Measurements from ENCODE around the gene MT1G.
"Not testable (repeated sequence)": the region's sequence is repeated elsewhere in the genome, so short reads cannot be mapped to it uniquely, and the experiment has no call there.

MT1G gene

DNA sequence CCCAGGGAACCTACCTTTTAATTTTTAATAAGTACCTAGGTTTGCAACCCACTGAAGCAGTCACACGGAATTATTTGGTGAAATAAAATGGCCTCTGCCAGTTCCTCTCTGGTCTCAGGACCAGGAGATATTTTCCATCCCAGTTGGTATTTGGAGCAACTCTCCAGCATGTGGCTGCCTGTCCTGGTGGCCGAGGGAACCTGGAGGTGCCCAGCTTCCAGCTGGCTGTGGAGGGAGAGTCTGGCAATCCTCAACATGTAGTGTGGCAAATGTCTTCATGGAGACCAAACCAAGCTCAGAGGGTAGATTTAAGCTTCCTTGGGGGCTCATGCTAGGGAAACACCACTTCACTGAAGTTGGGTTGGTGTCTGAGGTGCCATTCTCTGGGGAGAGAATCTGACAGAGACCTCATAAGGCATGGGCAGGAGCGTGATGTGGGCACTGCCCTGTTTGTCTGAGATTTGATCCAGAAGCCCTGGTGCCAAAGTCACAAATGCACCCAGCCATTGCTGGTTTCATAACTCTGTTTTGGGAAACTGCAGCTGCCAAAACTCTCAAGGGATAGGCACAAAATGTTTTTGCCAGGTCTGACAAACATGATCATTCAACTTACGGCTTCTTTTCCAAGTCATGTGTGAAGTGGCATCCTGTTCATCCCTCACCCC is 17.2 kb upstream of the MT1G start:
- DNase-seq (ENCODE audit: low read depth in 1 of 2, low spot score in 1 of 2), result no peak

DNA sequence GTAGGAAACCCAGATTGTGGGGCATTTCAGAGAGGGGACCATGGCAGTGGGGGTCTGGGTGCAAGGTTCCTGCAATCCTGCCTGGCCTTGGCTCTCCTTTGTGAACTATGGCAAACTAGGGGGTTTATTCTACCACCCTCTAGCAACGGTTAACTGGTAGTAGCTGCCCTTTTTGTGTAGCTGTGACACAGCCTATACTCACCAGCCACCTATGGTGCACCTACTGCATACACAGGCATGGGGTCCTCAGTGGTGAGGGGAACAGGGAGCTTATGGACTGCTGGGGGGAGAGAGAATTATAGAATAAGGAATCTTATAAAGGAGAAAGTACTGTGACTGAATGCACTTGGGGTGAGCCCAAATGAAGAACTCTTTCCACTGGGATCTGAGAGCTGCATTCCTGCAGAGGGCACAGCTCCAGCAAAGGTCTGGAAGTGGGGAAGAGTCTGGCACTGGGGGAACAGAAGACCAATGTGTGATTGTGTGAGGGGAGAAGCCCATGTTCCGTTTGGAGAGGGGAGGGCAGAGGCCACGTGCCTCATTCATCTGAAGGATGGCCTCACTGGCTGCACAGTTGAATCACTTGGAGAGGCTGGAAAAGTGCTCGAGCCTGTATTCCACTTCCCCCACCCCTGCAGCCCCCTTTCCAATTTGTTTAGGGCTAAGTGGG is 16.5 kb upstream of the MT1G start:
- DNase-seq (ENCODE audit: low read depth in 1 of 2, low spot score in 1 of 2), result no peak

DNA sequence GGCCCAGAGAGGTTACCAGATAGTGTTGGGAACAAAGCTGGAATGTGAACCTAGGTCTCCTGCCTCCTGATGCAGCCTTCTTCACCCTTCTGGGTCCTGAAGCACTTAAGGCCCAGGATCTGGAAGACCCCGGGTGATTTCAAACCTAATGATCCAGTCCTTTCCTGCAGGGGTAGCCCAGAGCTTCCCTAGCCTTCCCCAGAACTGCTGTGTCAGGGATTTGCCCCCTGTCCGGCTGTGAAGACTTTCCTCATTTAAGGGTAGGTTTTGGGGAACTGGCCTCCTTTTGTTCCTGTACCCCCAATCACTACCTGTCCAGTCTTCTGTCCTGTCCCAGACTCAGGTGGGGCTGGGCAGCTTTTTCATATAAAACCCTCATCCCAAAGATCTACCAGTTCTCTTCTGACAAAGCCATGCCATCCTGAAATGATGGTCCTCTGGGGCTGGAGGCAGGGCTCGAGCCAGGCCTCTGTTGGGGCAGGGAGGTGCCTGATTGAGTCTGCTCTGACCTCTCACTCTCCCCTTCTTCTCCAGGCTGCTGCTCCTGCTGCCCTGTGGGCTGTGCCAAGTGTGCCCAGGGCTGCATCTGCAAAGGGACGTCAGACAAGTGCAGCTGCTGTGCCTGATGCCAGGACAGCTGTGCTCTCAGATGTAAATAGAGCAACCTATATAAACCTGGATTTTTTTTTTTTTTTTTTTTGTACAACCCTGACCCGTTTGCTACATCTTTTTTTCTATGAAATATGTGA is 15.7 kb upstream of the MT1G start:
- no peak for DNase-seq (ENCODE audit: low read depth in 1 of 2, low spot score in 1 of 2)

DNA sequence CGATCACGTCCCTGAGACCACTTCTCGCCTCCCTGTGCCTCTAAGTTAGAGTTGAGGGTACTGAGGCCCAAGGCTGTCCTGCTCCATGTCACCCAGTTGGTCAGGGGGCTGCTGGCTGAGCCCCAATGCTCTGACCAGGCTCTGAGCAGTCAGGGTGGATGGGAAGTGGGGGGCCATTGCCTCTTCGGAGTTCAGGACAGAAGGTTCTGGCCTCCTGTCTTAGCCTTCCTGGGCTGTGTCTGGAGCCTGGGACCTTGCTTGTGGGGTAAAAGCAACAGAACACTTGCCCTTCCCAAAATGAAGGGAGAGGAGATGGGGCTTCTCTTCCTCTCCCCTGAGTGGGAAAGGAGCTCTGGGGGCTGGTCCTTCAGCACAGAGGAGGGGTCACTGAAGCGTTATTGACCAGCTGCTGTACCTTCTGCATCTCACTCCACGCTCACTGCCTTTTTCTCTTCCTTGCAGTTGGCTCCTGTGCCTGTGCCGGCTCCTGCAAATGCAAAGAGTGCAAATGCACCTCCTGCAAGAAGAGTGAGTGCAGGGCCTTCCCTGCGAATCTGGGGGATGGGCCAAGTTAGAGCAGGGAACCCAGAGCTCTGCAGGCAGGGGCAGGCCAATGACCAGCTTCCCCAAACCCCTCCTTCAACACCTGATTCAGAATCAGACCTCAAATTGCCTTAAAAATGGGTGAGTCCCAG is 15.0 kb upstream of the MT1G start:
- DNase-seq (ENCODE audit: low read depth in 1 of 2, low spot score in 1 of 2), result no peak

- peak; percentile 78 to 86 for DNase-seq (ENCODE audit: low read depth in 1 of 2, low spot score in 1 of 2)
Observed at GRCh38 chr16:56681939-56682702, 14.3 kb upstream of the MT1G start, which contains the start of gene MT1X. TSS of gene MT1X (plus strand) at chr16:56682470. CDS start at chr16:56682541, 71 bp downstream.

- DNase-seq (ENCODE audit: low read depth in 1 of 2, low spot score in 1 of 2), result no peak
Observed at GRCh38 chr16:56679818-56680217, 12.0 kb upstream of the MT1G start.

DNA sequence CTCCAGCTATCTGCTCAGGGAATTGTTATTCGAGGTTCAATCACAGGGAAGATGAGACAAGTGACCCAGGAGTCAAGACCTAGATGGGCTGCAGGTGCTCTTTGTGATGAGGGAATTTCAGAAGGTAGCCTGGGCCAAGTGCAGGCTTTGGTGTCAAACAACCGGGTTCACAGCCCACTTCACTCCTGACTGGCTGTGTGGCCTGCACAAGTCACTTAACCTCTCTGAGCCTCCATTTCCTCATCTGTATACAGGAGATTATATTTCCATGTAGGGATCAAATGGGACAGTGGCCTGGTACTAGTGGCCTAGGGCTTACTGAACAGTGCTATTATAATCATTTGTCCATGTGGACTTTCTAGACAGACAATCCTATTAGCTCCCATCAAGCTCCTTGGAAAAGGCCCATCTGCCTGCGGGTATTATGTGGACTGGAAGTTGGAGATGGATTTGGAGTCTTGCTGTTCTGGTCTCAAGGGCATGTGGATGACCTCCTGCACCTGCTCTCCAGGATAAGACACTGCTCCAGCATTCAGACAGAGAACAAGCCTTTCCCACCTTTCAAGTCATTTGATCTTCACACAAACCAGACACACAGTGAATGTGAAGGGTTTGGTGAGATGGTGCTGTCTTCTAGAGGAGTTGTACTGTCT is 11.3 kb upstream of the MT1G start:
- no peak for DNase-seq (ENCODE audit: low read depth in 1 of 2, low spot score in 1 of 2)

DNA sequence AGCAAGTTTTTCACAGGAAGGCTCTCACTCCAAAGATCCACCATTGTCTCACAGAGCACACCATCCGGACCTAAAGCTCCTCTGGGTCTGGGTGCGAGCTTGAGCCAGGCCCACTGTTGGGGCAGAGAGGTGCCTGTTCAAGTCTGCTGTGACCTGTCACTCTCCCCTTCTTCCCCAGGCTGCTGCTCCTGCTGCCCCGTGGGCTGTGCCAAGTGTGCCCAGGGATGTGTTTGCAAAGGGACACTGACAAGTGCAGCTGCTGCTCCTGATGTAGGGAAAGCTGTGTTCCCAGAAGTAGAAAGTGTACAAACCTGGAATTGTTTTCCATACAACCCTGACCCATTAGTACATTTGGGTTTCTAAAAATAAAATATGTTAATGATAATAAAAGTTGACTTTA is 9.6 kb upstream of the MT1G start:
- DNase-seq (ENCODE audit: low read depth in 1 of 2, low spot score in 1 of 2), result no peak

DNA sequence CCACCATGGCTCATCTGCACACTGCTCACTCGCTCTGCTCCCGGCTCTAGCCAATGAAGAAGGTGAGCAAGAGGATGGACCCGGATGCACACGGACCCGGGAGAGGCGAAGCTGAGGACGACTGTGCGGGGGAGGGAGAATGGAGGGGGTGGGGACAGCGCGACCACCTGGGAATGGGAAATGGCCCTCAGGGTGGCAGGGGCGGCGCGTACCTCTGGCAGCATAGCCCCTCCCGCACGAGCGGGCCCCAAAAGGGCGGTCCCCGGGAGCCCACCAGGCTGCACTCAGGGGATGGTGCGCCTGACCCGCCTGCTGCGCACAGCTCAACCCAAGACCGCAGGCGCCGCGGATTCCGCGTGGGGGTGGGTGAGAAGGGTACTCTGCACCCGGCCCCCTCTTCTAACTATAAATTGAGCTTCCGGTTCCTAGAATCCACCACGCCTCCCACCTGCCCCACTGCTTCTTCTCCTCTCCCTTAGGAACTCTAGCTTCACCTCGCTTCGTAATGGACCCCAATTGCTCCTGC is 7.9 kb upstream of the MT1G start:
- DNase-seq (ENCODE audit: low read depth in 1 of 2, low spot score in 1 of 2), result peak in 1 of 2 donors; percentile 31

DNA sequence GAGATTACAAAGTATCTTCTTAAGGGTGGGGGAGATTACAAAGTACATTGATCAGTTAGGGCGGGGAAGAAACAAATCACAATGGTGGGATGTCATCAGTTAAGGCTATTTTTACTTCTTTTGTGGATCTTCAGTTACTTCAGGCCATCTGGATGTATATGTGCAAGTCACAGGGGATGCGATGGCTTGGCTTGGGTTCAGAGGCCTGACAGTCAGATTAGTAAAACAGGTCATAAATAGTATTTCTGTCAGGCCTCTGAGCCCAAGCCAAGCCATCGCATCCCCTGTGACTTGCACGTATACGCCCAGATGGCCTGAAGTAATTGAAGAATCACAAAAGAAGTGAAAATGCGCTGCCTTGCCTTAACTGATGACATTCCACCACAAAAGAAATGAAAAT is 6.7 kb upstream of the MT1G start:
- not testable (repeated sequence) for DNase-seq (ENCODE audit: low read depth in 1 of 2, low spot score in 1 of 2)

GRCh38 chr16:56673921-56674320 is 6.1 kb upstream of the MT1G start:
- no peak for DNase-seq (ENCODE audit: low read depth in 1 of 2, low spot score in 1 of 2)

DNA sequence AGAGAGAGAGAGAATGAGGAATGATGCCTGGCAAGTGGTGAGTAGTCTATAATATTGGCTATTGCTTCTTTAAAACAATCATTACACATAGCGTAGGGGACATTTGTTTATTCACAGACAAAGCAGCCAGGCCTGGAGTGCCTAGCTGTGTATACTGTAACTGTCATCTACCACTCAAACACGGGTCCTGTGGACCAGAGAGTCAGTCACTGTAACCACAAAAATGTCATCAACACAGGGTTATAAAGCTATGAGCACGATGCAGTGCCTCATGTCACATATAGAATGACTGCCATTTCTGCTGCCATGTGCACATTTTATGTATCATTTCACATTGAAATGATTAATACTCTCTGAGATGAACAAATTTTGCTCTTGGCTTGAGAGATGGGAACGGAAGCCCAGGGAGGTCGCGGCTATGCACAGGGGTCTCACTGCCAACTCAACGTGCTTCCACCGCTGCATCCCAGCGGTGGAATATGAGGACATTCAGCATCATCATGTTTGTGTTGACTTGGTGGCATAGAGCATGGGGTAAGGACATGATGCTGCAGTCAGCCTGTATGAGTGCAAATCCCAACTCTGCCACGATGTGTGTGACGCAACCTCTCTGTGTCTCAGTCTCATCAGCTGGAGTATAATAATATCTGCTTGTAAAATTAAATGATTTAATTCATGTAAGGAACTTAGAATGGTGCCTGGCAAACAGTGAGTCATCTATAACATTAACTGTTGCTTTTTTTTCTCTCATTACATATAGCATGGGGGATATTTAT is 5.1 kb upstream of the MT1G start:
- DNase-seq (ENCODE audit: low read depth in 1 of 2, low spot score in 1 of 2), result no peak

- DNase-seq (ENCODE audit: low read depth in 1 of 2, low spot score in 1 of 2), result not testable (repeated sequence)
Observed at GRCh38 chr16:56672171-56672570, 4.3 kb upstream of the MT1G start.

GRCh38 chr16:56671691-56672090 is 3.8 kb upstream of the MT1G start:
- not testable (repeated sequence) for DNase-seq (ENCODE audit: low read depth in 1 of 2, low spot score in 1 of 2)

- DNase-seq (ENCODE audit: low read depth in 1 of 2, low spot score in 1 of 2), result no peak
Observed at GRCh38 chr16:56670620-56670934, 2.7 kb upstream of the MT1G start.

- no peak for DNase-seq (ENCODE audit: low read depth in 1 of 2, low spot score in 1 of 2)
Observed at GRCh38 chr16:56669840-56670619, 2.2 kb upstream of the MT1G start.

- DNase-seq (ENCODE audit: low read depth in 1 of 2, low spot score in 1 of 2), result no peak
Observed at GRCh38 chr16:56669005-56669839, 1.4 kb upstream of the MT1G start, which contains the start of gene MT1H. TSS of gene MT1H (plus strand) at chr16:56669814. CDS start at chr16:56669885, 71 bp downstream.
